DOHH2 (cell line): ENCODE data around the gene IFI16.

Experiments used
- CTCF ChIP-seq: fragments of 200-600 bp; sonication (generic); IDR thresholded peaks from one replicate; pipeline ENCODE4 v1.5.1; 2014; ENCODE audit warnings: antibody characterized with exemption, mild to moderate bottlenecking, low read depth, low read length; ENCODE audit not compliant: poor library complexity, severe bottlenecking
- EZH2phosphoT487 ChIP-seq: fragments of 200-600 bp; sonication (generic); IDR thresholded peaks from 2 replicates; pipeline ENCODE4 v1.6.1; 2017; ENCODE audit warnings: borderline replicate concordance, mild to moderate bottlenecking, antibody characterized with exemption, low read length, moderate library complexity, mixed read lengths

GRCh38 chr1:158962983-158963382, 46.7 kb upstream of the IFI16 start:
- TF ChIP-seq CTCF (no peak), EZH2phosphoT487 (no peak)
